ENCODE measurements around the gene EPHA10.

The EPHA10 gene

GRCh38 chr1:37764888-37765441 lies at the start of gene EPHA10:
Gene EPHA10, minus strand, starts transcription at chr1:37765120. Its CDS starts 54 bp downstream, at chr1:37765066.
- no peak for ATAC-seq (replicated peaks)
- peak within 1 kb of the TSS; percentile 76 for H3K27ac Mint-ChIP-seq
- H3K27me3 Mint-ChIP-seq: peaks cover 68 to 86% of the 10 kb centered on the region in 2 donors
- H3K4me3 Mint-ChIP-seq: peak within 1 kb of the TSS; percentile 67 to 70
- H3K4me1 Mint-ChIP-seq: peaks cover 22 to 25% of the 10 kb centered on the region in 2 donors
- peaks cover 5 to 7% of the 10 kb centered on the region in 2 donors for H3K9me3 Mint-ChIP-seq
- H3K36me3 Mint-ChIP-seq: peaks cover 6 to 8% of the 10 kb centered on the region in 2 donors
- no peak for DNase-seq

GRCh38 chr1:37814252-37814651 lies 49.3 kb upstream of the EPHA10 start:
- ATAC-seq (replicated peaks) (no peak), DNase-seq (no peak)
- H3K4me1 Mint-ChIP-seq: peaks cover 27 to 44% of the 10 kb centered on the region in 2 donors
- no peaks in the 10 kb centered on the region for H3K27me3 Mint-ChIP-seq
- H3K4me3 Mint-ChIP-seq: no peak overlapping the region
- peaks cover 34 to 60% of the 10 kb centered on the region in 2 donors for H3K36me3 Mint-ChIP-seq
- H3K9me3 Mint-ChIP-seq: no peaks in the 10 kb centered on the region
- H3K27ac Mint-ChIP-seq: no peak overlapping the region

GRCh38 chr1:37813529-37814145 lies 48.7 kb upstream of the EPHA10 start:
- Mint-ChIP-seq H3K36me3 (peaks cover 34 to 64% of the 10 kb centered on the region in 2 donors), H3K9me3 (no peaks in the 10 kb centered on the region), H3K4me3 (no peak overlapping the region), H3K27ac (no peak overlapping the region), H3K27me3 (no peaks in the 10 kb centered on the region), H3K4me1 (peaks cover 30 to 50% of the 10 kb centered on the region in 2 donors)
- DNase-seq (no peak), ATAC-seq (replicated peaks) (no peak)

- Mint-ChIP-seq H3K36me3 (peaks cover 28 to 52% of the 10 kb centered on the region in 2 donors), H3K4me3 (peak overlapping the region in 1 of 2 donors; percentile 53), H3K27me3 (no peaks in the 10 kb centered on the region), H3K27ac (peak overlapping the region; percentile 22), H3K4me1 (peaks cover 25 to 59% of the 10 kb centered on the region in 2 donors), H3K9me3 (no peaks in the 10 kb centered on the region)
- ATAC-seq (replicated peaks): peak in 1 of 2 donors; percentile 18
- peak; percentile 33 for DNase-seq
These were observed 46.2 kb upstream of the EPHA10 start for GRCh38 chr1:37811027-37811655.

GRCh38 chr1:37809942-37810341 lies 45.0 kb upstream of the EPHA10 start:
- Mint-ChIP-seq H3K27ac (peak overlapping the region; percentile 2), H3K4me1 (peaks cover 25 to 65% of the 10 kb centered on the region in 2 donors), H3K9me3 (no peaks in the 10 kb centered on the region), H3K4me3 (peak overlapping the region in 1 of 2 donors; percentile 39), H3K36me3 (peaks cover 25 to 45% of the 10 kb centered on the region in 2 donors), H3K27me3 (no peaks in the 10 kb centered on the region)
- ATAC-seq (replicated peaks): no peak
- DNase-seq: no peak

- Mint-ChIP-seq H3K9me3 (no peaks in the 10 kb centered on the region), H3K27ac (peak overlapping the region; percentile 96), H3K36me3 (peaks cover 29 to 47% of the 10 kb centered on the region in 2 donors), H3K27me3 (no peaks in the 10 kb centered on the region), H3K4me3 (peak overlapping the region; percentile 92 to 94), H3K4me1 (peaks cover 25 to 67% of the 10 kb centered on the region in 2 donors)
- no peak for DNase-seq
- ATAC-seq (replicated peaks): peak; percentile 63 to 64
These were observed 43.7 kb upstream of the EPHA10 start for GRCh38 chr1:37808369-37809319.

GRCh38 chr1:37807555-37808368 lies 42.8 kb upstream of the EPHA10 start, which contains the start of the genes C1orf122 and YRDC:
Gene C1orf122, plus strand, starts transcription at chr1:37807790. Its CDS starts 615 bp downstream, at chr1:37808405.
Gene YRDC, minus strand, starts transcription at chr1:37808208. Its CDS starts 28 bp downstream, at chr1:37808180.
- ATAC-seq (replicated peaks) (peak; percentile 92 to 94), DNase-seq (peak; percentile 89)
- peak within 1 kb of the TSS; percentile 96 for H3K27ac Mint-ChIP-seq
- peaks cover 30 to 53% of the 10 kb centered on the region in 2 donors for H3K36me3 Mint-ChIP-seq
- peaks cover 25 to 68% of the 10 kb centered on the region in 2 donors for H3K4me1 Mint-ChIP-seq
- no peaks in the 10 kb centered on the region for H3K9me3 Mint-ChIP-seq
- H3K4me3 Mint-ChIP-seq: peak within 1 kb of the TSS; percentile 92 to 94
- no peaks in the 10 kb centered on the region for H3K27me3 Mint-ChIP-seq

GRCh38 chr1:37807220-37807554 lies 42.3 kb upstream of the EPHA10 start:
- Mint-ChIP-seq H3K4me3 (peak overlapping the region; percentile 91 to 94), H3K27ac (peak overlapping the region; percentile 95), H3K36me3 (peaks cover 35 to 53% of the 10 kb centered on the region in 2 donors), H3K27me3 (no peaks in the 10 kb centered on the region), H3K9me3 (no peaks in the 10 kb centered on the region), H3K4me1 (peaks cover 25 to 72% of the 10 kb centered on the region in 2 donors)
- ATAC-seq (replicated peaks): no peak
- DNase-seq: no peak

GRCh38 chr1:37802439-37802838 lies 37.5 kb upstream of the EPHA10 start:
- peaks cover 8 to 43% of the 10 kb centered on the region in 2 donors for H3K4me1 Mint-ChIP-seq
- peaks cover 42 to 63% of the 10 kb centered on the region in 2 donors for H3K36me3 Mint-ChIP-seq
- no peaks in the 10 kb centered on the region for H3K27me3 Mint-ChIP-seq
- no peaks in the 10 kb centered on the region for H3K9me3 Mint-ChIP-seq
- DNase-seq: no peak
- H3K4me3 Mint-ChIP-seq: peak overlapping the region in 1 of 2 donors; percentile 21
- no peak for ATAC-seq (replicated peaks)
- H3K27ac Mint-ChIP-seq: no peak overlapping the region

GRCh38 chr1:37797750-37798345 lies 32.9 kb upstream of the EPHA10 start:
- no peak overlapping the region for H3K27ac Mint-ChIP-seq

GRCh38 chr1:37795340-37796125 lies 30.6 kb upstream of the EPHA10 start:
- peak overlapping the region; percentile 85 for H3K4me3 Mint-ChIP-seq
- H3K4me1 Mint-ChIP-seq: peaks cover 30 to 40% of the 10 kb centered on the region in 2 donors
- ATAC-seq (replicated peaks) (no peak), DNase-seq (peak; percentile 15)
- H3K27me3 Mint-ChIP-seq: peaks cover 13 to 26% of the 10 kb centered on the region in 2 donors
- no peaks in the 10 kb centered on the region for H3K9me3 Mint-ChIP-seq
- H3K36me3 Mint-ChIP-seq: peaks cover 19 to 30% of the 10 kb centered on the region in 2 donors
- peak overlapping the region; percentile 28 for H3K27ac Mint-ChIP-seq

More at GRCh38 chr1:37797750-37798345, 32.9 kb upstream of the EPHA10 start:
- ATAC-seq (replicated peaks): no peak
- peaks cover 30 to 48% of the 10 kb centered on the region in 2 donors for H3K4me1 Mint-ChIP-seq
- H3K27me3 Mint-ChIP-seq: peaks cover 0 to 5% of the 10 kb centered on the region in 2 donors
- peaks cover 30 to 46% of the 10 kb centered on the region in 2 donors for H3K36me3 Mint-ChIP-seq
- no peaks in the 10 kb centered on the region for H3K9me3 Mint-ChIP-seq
- no peak for DNase-seq
- H3K4me3 Mint-ChIP-seq: no peak overlapping the region
